PC-9 (cell line): ENCODE measurements around the gene RASAL2. TPM values are rescaled to one million over a fixed set of nuclear protein-coding genes. Genes with fewer than 3 reads are reported as not detected.
A peak's percentile ranks its signal among the peaks of the same experiment; 100 is the strongest.

Source experiments
- BruUV-seq: library from RNA; stranded (reverse); fragments of 400-500 nt; replicated peaks from 2 replicates; lab custom pipeline; 2021; lab: Mats Ljungman, UMichigan
- CTCF ChIA-PET: fragments of 300-600 bp; sonication (Branson Sonifier 250); formaldehyde crosslinking; loops from one replicate; lab custom pipeline; 2022; ENCODE audit warnings: antibody characterized with exemption; lab: Charles Lee
- POLR2A ChIA-PET: fragments of 300-600 bp; sonication (Branson Sonifier 250); formaldehyde crosslinking; loops from one replicate; lab custom pipeline; 2022; ENCODE audit warnings: antibody characterized with exemption; ENCODE audit not compliant: unreplicated experiment; lab: Charles Lee
- DNase-seq, 2 experiments: peaks; one replicate each; pipeline versions ENCODE4 v3.0.0 to v3.0.0-alpha.2; 2015 to 2022; ENCODE audit warnings: mixed read lengths in 1 of 2
- H2AFZ ChIP-seq: fragments of 200-600 bp; sonication (generic); 2 replicates; pipeline ENCODE4 v1.8.1; 2017; ENCODE audit warnings: antibody characterized with exemption
- H3F3A ChIP-seq: fragments of 200-600 bp; sonication (generic); 2 replicates; pipeline ENCODE4 v1.8.1; 2017; ENCODE audit warnings: antibody characterized with exemption, mild to moderate bottlenecking, low read depth; ENCODE audit not compliant: insufficient read depth
- H3K27ac ChIP-seq: fragments of 200-600 bp; sonication (generic); 2 replicates; pipeline ENCODE4 v1.6.1; 2016; ENCODE audit warnings: mixed run types
- H3K27me3 ChIP-seq: fragments of 200-600 bp; sonication (generic); 2 replicates; pipeline ENCODE4 v1.6.1; 2016; ENCODE audit warnings: low read depth, mixed run types; ENCODE audit not compliant: insufficient read depth
- H3K36me3 ChIP-seq: fragments of 200-600 bp; sonication (generic); 2 replicates; pipeline ENCODE4 v1.6.1; 2016; ENCODE audit warnings: low read depth, mixed run types
- H3K4me1 ChIP-seq: fragments of 200-600 bp; sonication (generic); replicated peaks from 2 replicates; pipeline ENCODE4 v1.6.1; 2016; ENCODE audit warnings: mixed run types; ENCODE audit not compliant: insufficient read depth
- H3K4me2 ChIP-seq: fragments of 200-600 bp; sonication (generic); 2 replicates; pipeline ENCODE4 v1.6.1; 2017; ENCODE audit warnings: mixed run types
- H3K4me3 ChIP-seq: fragments of 200-600 bp; sonication (generic); 2 replicates; pipeline ENCODE4 v1.6.1; 2016; ENCODE audit warnings: mixed run types
- H3K79me2 ChIP-seq: fragments of 200-600 bp; sonication (generic); 2 replicates; pipeline ENCODE4 v1.6.1; 2017; ENCODE audit warnings: low read depth, mixed run types
- H3K9me2 ChIP-seq: fragments of 200-600 bp; sonication (generic); 2 replicates; pipeline ENCODE4 v1.8.1; 2017; ENCODE audit warnings: mild to moderate bottlenecking; ENCODE audit not compliant: insufficient read depth
- H3K9me3 ChIP-seq: fragments of 200-600 bp; sonication (generic); 2 replicates; pipeline ENCODE4 v1.8.1; 2016; ENCODE audit warnings: low read depth; ENCODE audit not compliant: insufficient read depth
- H4K20me1 ChIP-seq: fragments of 200-600 bp; sonication (generic); 2 replicates; pipeline ENCODE4 v1.8.1; 2017; ENCODE audit not compliant: insufficient read depth
- EZH2 ChIP-seq: fragments of 200-600 bp; sonication (generic); IDR thresholded peaks from 2 replicates; pipeline ENCODE4 v1.8.0; 2017; ENCODE audit warnings: antibody characterized with exemption, low read depth
- intact Hi-C: fragments of 100-400 bp; cut with micrococcal nuclease; formaldehyde crosslinking; loops from one replicate; pipeline ENCODE4 v1.10.0; 2022; ENCODE audit not compliant: unreplicated experiment
- total RNA-seq: library from RNA; stranded (reverse); gene quantifications from 2 replicates; pipeline ENCODE4 v1.2.3, GENCODE V29; 2021
- TF ChIP-seq, protein P1 (sequence below): fragments of 200-600 bp; sonication (generic); conservative IDR thresholded peaks from 2 replicates; pipeline ENCODE4 v1.6.1; 2017; ENCODE audit warnings: mixed run types, antibody characterized with exemption, mild to moderate bottlenecking, moderate library complexity

Gene RASAL2
- total RNA-seq, 1 experiment from 2014 or later: 54.1 TPM

DNA sequence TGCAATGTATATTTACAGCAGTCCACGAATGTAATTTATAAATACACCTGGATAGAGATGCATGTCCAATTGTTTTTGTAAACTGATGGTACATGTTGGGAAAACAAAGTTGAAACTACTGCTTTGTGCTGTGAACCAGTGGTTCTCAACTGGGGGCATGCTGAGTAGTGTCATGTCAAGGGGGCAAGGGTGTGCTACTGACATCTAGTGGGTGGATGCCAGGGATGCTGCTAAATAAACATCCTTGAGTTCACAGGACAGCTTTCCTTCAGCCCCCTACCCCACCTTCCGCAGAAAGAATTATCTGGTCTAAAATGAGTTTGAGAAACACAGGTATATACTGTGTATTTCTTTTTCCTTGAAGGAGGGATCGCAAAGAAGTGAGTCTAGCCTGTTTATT, 95.9 kb downstream of the RASAL2 start:
- TF ChIP-seq, protein P1, sequence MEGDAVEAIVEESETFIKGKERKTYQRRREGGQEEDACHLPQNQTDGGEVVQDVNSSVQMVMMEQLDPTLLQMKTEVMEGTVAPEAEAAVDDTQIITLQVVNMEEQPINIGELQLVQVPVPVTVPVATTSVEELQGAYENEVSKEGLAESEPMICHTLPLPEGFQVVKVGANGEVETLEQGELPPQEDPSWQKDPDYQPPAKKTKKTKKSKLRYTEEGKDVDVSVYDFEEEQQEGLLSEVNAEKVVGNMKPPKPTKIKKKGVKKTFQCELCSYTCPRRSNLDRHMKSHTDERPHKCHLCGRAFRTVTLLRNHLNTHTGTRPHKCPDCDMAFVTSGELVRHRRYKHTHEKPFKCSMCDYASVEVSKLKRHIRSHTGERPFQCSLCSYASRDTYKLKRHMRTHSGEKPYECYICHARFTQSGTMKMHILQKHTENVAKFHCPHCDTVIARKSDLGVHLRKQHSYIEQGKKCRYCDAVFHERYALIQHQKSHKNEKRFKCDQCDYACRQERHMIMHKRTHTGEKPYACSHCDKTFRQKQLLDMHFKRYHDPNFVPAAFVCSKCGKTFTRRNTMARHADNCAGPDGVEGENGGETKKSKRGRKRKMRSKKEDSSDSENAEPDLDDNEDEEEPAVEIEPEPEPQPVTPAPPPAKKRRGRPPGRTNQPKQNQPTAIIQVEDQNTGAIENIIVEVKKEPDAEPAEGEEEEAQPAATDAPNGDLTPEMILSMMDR: peak; percentile 52
- TF ChIP-seq EZH2: no peak
- ChIA-PET POLR2A (no interaction called here), CTCF (no interaction called here)
- H3K27ac ChIP-seq: no peak overlapping the region
- peaks cover 8% of the 10 kb centered on the region; the same call in 1 of the 2 replicates for H3K4me1 ChIP-seq
- peaks cover 3% of the 10 kb centered on the region; the same call in 1 of the 2 replicates for H3K9me3 ChIP-seq
- DNase-seq: no peak
- H3K36me3 ChIP-seq: no peaks in the 10 kb centered on the region
- no peaks in the 10 kb centered on the region for H3K27me3 ChIP-seq
- H3K4me3 ChIP-seq: no peak overlapping the region
- BruUV-seq: no TSS peak
- H3K9me2 ChIP-seq: no peaks in the 10 kb centered on the region
- H2AFZ ChIP-seq: no peak overlapping the region
- H3K79me2 ChIP-seq: peaks cover 62% of the 10 kb centered on the region
- H4K20me1 ChIP-seq: no peaks in the 10 kb centered on the region
- intact Hi-C loops: loop anchor here (5.0 kb wide), 2 partner anchors 92 to 133 kb away; no protein-coding TSS in a partner anchor
- no peak overlapping the region for H3K4me2 ChIP-seq
- H3F3A ChIP-seq: peaks cover 10% of the 10 kb centered on the region; the same call in 1 of the 2 replicates

DNA sequence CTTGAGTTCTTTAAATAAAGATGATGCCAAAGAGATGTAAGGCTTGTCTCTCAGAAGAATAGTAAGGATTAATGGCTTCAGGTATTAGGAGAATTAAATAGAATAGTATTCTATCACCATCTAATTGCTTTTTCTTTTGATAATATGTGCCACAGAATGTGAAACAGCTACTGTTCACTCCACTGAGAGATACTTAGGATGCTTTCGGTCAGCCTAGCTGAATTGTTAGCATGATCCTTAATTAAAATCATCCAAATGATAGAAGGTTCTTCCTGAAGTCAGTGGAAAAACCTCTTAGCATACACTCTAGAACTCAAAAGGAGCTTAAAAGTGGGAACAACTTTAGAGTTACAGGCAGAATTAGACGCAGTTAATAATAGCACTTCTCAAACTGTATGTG, 97.0 kb downstream of the RASAL2 start:
- no peaks in the 10 kb centered on the region for H3K36me3 ChIP-seq
- peaks cover 10% of the 10 kb centered on the region; the same call in 1 of the 2 replicates for H3F3A ChIP-seq
- H3K4me2 ChIP-seq: no peak overlapping the region
- peaks cover 3% of the 10 kb centered on the region; the same call in 1 of the 2 replicates for H3K9me3 ChIP-seq
- H3K9me2 ChIP-seq: no peaks in the 10 kb centered on the region
- ChIA-PET POLR2A (no interaction called here), CTCF (interaction anchor here (0.7 kb wide), 1 partner anchor 239 kb away, joined by 3 read pairs; no protein-coding TSS in a partner anchor)
- TF ChIP-seq, protein P1: no peak
- no peak for TF ChIP-seq EZH2
- BruUV-seq: no TSS peak
- H3K27ac ChIP-seq: no peak overlapping the region
- H3K27me3 ChIP-seq: no peaks in the 10 kb centered on the region
- no peak for DNase-seq
- no peak overlapping the region for H2AFZ ChIP-seq
- H3K4me3 ChIP-seq: no peak overlapping the region
- peaks cover 8% of the 10 kb centered on the region; the same call in 1 of the 2 replicates for H3K4me1 ChIP-seq
- H3K79me2 ChIP-seq: peaks cover 53% of the 10 kb centered on the region
- intact Hi-C loops: loop anchor here (5.0 kb wide), 2 partner anchors 91 to 134 kb away; no protein-coding TSS in a partner anchor
- H4K20me1 ChIP-seq: no peaks in the 10 kb centered on the region

DNA sequence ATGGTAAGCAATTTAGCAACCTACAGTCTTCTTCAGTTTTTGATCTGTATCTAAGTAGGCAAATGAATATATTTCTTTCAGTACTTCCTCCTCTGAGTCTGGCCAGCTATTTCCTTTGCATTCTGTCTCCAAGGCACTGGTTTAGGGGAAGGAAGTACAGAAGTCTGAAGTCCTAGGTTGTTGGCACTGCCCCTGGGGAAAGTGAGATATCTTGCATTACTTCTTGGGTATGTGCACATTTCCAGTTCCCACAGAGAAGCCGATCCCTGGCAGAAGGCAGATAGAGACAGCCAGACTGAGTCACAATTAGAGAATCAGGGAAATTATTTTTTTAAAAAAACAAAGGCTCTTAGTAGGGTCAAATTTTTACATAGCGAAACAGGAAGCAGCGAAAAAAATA, 98.8 kb downstream of the RASAL2 start:
- BruUV-seq: no TSS peak
- Histone ChIP-seq H2AFZ (no peak overlapping the region), H3K36me3 (no peaks in the 10 kb centered on the region), H3K4me2 (peak overlapping the region; percentile 4; the same call in 1 of the 2 replicates), H3K9me3 (peaks cover 3% of the 10 kb centered on the region; the same call in 1 of the 2 replicates), H4K20me1 (no peaks in the 10 kb centered on the region), H3K27me3 (no peaks in the 10 kb centered on the region), H3F3A (peaks cover 10% of the 10 kb centered on the region; the same call in 1 of the 2 replicates), H3K4me1 (peaks cover 8% of the 10 kb centered on the region; the same call in 1 of the 2 replicates), H3K9me2 (no peaks in the 10 kb centered on the region), H3K4me3 (no peak overlapping the region), H3K27ac (peak overlapping the region; percentile 67), H3K79me2 (peaks cover 43% of the 10 kb centered on the region)
- POLR2A ChIA-PET: interaction anchor here (0.6 to 0.8 kb wide), 4 partner anchors 29 to 84 kb away, joined by 5 to 18 read pairs (median 8); no protein-coding TSS in a partner anchor
- TF ChIP-seq, protein P1: no peak
- no peak for TF ChIP-seq EZH2
- intact Hi-C loops: loop anchor here (1.0 to 5.0 kb wide), 6 partner anchors 46 to 135 kb away; no protein-coding TSS in a partner anchor
- CTCF ChIA-PET: interaction anchor here (0.6 kb wide), 1 partner anchor 23 kb away, joined by 3 read pairs; no protein-coding TSS in a partner anchor
- DNase-seq: peak; percentile 69 to 90
